ENCODE measurements around the gene SH3RF1.

DNA sequence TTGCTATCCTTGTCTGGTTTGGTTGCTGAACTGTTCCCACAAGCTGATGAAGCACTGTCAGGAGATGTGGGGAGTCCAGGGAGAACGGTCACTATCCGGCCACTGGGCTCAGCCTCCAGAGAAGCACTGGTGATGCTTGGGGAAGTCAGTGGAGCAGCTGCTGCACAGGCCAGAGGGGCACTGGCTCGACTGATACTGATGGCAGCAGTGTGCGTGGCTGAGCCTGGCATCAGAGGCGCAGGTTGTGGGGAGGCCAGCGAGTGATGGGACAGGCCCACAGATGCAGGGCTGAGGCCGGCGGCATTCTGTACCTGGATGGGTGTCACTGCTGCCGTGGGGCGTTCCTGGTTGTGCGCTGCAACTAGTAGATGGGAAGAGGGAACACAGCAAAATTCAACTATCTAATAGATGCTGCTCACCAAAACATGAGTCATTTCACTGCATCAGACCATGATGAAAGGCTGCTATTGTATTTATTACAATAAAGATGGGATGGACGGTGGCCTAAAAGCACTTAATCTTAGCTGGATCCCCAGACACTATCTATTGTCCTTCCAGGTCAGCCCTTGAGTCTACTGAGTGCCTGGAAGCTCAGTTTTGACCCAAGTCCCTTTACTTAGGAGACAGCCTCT is 154.4 kb downstream of the SH3RF1 start:
- TF ChIP-seq, protein P1, sequence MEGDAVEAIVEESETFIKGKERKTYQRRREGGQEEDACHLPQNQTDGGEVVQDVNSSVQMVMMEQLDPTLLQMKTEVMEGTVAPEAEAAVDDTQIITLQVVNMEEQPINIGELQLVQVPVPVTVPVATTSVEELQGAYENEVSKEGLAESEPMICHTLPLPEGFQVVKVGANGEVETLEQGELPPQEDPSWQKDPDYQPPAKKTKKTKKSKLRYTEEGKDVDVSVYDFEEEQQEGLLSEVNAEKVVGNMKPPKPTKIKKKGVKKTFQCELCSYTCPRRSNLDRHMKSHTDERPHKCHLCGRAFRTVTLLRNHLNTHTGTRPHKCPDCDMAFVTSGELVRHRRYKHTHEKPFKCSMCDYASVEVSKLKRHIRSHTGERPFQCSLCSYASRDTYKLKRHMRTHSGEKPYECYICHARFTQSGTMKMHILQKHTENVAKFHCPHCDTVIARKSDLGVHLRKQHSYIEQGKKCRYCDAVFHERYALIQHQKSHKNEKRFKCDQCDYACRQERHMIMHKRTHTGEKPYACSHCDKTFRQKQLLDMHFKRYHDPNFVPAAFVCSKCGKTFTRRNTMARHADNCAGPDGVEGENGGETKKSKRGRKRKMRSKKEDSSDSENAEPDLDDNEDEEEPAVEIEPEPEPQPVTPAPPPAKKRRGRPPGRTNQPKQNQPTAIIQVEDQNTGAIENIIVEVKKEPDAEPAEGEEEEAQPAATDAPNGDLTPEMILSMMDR (IDR thresholded peaks at IDR 0.05; ENCODE audit: borderline replicate concordance, extremely low read depth, low read length, poor library complexity, severe bottlenecking): no peak
- no peak for TF ChIP-seq EZH2 (IDR thresholded peaks at IDR 0.05; ENCODE audit: borderline replicate concordance, low read depth, low read length, severe bottlenecking)

Measured in DND-41 (cell line).